Keratinocyte (primary cell): Measurements from ENCODE around the gene S100A10.

Experiments
- CTCF ChIP-seq, 3 experiments: IDR thresholded peaks in 1 of 3; conservative IDR thresholded peaks in 1 of 3; optimal IDR thresholded peaks in 1 of 3; 2 replicates in 2 of 3; 3 replicates in 1 of 3; pipeline versions ENCODE3 to v1.5.1; 2011; ENCODE audit warnings: low read length in 3 of 3, mild to moderate bottlenecking in 3 of 3, moderate library complexity in 2 of 3, control low read depth in 1 of 3, inconsistent platforms in 1 of 3; ENCODE audit not compliant: insufficient read depth in 2 of 3; ENCODE audit errors: extremely low read depth in 1 of 3
- EZH2 ChIP-seq: IDR thresholded peaks from one replicate; pipeline ENCODE4 v1.6.1; 2012; ENCODE audit warnings: inconsistent platforms, mild to moderate bottlenecking, low read length, moderate library complexity

- TF ChIP-seq EZH2: no peak
- TF ChIP-seq CTCF (optimal IDR thresholded peaks at IDR 0.05 in 1 of 3, IDR thresholded peaks at IDR 0.05 in 1 of 3, conservative IDR thresholded peaks at IDR 0.05 in 1 of 3; ENCODE audit: extremely low read depth in 1 of 3, insufficient read depth in 2 of 3, low read length in 3 of 3): no peak
These were observed 40.8 kb downstream of the S100A10 start for GRCh38 chr1:151952811-151953210.
